Fibroblast of mammary gland (primary cell): ENCODE data around the gene EIF4H.

Experiments
- DNase-seq: peaks from one replicate; pipeline ENCODE4 v3.0.0-alpha.2; 2010; ENCODE audit warnings: low read depth
- H3K4me3 ChIP-seq: 2 replicates; pipeline ENCODE4 v1.5.1; 2011; ENCODE audit warnings: low read depth, mild to moderate bottlenecking, low read length, moderate library complexity; ENCODE audit not compliant: control insufficient read depth
- TF ChIP-seq, protein P1 (sequence below): conservative IDR thresholded peaks from 2 replicates; pipeline ENCODE4 v1.5.1; 2011; ENCODE audit warnings: low read depth, low read length, inconsistent platforms; ENCODE audit not compliant: control insufficient read depth, insufficient read depth

Gene EIF4H

DNA sequence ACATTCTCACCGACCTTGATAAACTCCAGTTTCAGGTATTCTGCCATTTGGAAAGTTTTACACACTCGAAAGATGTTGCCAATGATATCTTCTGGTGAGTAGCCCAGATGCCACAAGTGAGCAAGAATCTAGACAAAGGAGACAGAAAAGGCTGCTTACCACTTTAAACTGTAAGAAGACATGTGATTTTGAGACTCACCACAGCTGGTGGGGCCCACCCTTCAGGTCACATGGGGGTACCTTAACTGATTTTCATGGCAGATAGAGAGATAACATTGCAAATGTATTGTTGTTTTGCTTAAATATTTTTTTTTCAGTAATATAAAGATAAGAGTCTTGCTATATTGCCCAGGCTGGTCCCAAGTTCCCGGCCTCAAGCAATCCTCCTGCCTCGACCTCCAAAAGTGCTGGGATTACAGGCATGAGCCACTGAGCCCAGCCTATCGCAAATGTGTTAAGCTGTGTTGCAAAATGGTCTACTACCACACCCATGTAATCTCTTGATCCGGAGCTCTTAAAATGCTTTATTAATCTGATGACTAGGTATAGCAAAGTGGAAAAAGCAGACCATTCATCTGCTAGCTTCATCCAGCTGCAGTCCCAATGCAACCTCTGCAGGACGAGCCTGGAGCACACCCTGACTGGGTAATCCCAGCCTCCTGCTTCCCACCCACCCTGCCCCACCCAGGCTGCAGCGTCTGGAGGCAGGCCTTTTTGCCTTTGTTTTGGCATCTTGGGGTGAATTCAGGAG, 61.5 kb downstream of the EIF4H start:
- H3K4me3 ChIP-seq = no peak overlapping the region
- no peak for DNase-seq
- TF ChIP-seq, protein P1, sequence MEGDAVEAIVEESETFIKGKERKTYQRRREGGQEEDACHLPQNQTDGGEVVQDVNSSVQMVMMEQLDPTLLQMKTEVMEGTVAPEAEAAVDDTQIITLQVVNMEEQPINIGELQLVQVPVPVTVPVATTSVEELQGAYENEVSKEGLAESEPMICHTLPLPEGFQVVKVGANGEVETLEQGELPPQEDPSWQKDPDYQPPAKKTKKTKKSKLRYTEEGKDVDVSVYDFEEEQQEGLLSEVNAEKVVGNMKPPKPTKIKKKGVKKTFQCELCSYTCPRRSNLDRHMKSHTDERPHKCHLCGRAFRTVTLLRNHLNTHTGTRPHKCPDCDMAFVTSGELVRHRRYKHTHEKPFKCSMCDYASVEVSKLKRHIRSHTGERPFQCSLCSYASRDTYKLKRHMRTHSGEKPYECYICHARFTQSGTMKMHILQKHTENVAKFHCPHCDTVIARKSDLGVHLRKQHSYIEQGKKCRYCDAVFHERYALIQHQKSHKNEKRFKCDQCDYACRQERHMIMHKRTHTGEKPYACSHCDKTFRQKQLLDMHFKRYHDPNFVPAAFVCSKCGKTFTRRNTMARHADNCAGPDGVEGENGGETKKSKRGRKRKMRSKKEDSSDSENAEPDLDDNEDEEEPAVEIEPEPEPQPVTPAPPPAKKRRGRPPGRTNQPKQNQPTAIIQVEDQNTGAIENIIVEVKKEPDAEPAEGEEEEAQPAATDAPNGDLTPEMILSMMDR = no peak

GRCh38 chr7:74236284-74236683, 62.1 kb downstream of the EIF4H start:
- TF ChIP-seq, protein P1 = no peak

GRCh38 chr7:74240482-74240881, 66.3 kb downstream of the EIF4H start:
- DNase-seq = no peak
- TF ChIP-seq, protein P1 = no peak
- no peak overlapping the region for H3K4me3 ChIP-seq

More at GRCh38 chr7:74236284-74236683, 62.1 kb downstream of the EIF4H start:
- no peak for DNase-seq
- H3K4me3 ChIP-seq = no peak overlapping the region

GRCh38 chr7:74242122-74242443, 67.9 kb downstream of the EIF4H start:
- TF ChIP-seq, protein P1 = no peak
- H3K4me3 ChIP-seq = no peak overlapping the region
- DNase-seq = no peak

DNA sequence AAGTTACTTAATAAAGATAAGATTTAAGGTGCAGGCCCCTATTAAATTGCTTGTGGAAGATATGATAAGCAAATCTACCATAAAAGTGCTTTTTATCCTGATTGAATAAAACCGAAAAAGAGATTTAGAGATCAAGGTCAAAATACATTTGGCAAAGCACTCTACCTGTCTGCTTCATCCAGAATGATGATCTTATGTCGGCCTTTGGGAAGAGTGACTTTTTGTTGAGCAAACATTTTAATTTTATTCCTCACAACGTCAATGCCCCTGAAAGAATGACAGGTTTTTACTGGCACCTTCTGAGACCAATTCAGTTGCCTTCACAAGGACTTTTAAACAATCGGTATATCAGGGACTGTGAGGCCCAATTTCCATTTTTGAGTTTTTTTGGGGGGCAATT, 72.3 kb downstream of the EIF4H start:
- H3K4me3 ChIP-seq = no peak overlapping the region
- DNase-seq = no peak
- TF ChIP-seq, protein P1 = no peak
